ENCODE results near the gene DNMBP.

DNA sequence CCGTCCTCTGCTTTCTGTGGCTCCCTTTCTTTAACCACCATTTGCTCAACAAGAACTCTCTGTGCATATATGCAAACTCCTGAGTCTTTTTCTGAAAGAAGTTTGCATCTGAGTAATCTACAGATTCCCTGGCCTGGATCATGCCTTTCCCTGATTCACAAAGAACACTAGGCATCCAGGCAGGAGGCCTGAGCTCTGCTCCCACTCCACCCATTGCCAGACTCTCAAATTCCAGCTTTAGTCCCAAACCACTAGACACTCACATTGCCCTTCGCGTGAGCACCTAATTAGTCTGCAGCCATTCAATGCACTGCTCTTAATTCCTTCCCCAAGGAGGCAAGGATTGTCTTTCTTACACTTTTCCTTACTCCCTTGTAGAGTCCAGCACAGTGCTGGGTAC is 166.4 kb downstream of the DNMBP start:
- TF ChIP-seq, protein P1, sequence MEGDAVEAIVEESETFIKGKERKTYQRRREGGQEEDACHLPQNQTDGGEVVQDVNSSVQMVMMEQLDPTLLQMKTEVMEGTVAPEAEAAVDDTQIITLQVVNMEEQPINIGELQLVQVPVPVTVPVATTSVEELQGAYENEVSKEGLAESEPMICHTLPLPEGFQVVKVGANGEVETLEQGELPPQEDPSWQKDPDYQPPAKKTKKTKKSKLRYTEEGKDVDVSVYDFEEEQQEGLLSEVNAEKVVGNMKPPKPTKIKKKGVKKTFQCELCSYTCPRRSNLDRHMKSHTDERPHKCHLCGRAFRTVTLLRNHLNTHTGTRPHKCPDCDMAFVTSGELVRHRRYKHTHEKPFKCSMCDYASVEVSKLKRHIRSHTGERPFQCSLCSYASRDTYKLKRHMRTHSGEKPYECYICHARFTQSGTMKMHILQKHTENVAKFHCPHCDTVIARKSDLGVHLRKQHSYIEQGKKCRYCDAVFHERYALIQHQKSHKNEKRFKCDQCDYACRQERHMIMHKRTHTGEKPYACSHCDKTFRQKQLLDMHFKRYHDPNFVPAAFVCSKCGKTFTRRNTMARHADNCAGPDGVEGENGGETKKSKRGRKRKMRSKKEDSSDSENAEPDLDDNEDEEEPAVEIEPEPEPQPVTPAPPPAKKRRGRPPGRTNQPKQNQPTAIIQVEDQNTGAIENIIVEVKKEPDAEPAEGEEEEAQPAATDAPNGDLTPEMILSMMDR (IDR thresholded peaks at IDR 0.05; ENCODE audit: low read length): no peak
- TF ChIP-seq EZH2 (optimal IDR thresholded peaks at IDR 0.05; ENCODE audit: low read depth, low read length): no peak
